ENCODE measurements around the gene NRBF2. TPM values are rescaled to one million over a fixed set of nuclear protein-coding genes. Genes with fewer than 3 reads are reported as not detected.
"Not testable (repeated sequence)": the region's sequence is repeated elsewhere in the genome, so short reads cannot be mapped to it uniquely, and the experiment has no call there.

Gene NRBF2
- total RNA-seq, 1 donor from 2014 or later: 29.1 TPM

GRCh38 chr10:63133821-63134557 is 861 bp downstream of the NRBF2 start:
- H3K36me3 Mint-ChIP-seq (ENCODE audit: low read depth): peaks cover 10% of the 10 kb centered on the region
- no peaks in the 10 kb centered on the region for H3K27me3 Mint-ChIP-seq
- peaks cover 8% of the 10 kb centered on the region for H3K9me3 Mint-ChIP-seq
- intact Hi-C loops (cut with micrococcal nuclease): loop anchor here (1.0 kb wide), 1 partner anchor 24 kb away; no protein-coding TSS in a partner anchor
- peak; percentile 66 for DNase-seq
- H3K27ac Mint-ChIP-seq: peak overlapping the region; percentile 96
- peak overlapping the region; percentile 95 for H3K4me3 Mint-ChIP-seq
- peaks cover 27% of the 10 kb centered on the region for H3K4me1 Mint-ChIP-seq

GRCh38 chr10:63137306-63137705 is 4.2 kb downstream of the NRBF2 start:
- Mint-ChIP-seq H3K27ac (no peak overlapping the region), H3K9me3 (peaks cover 6% of the 10 kb centered on the region), H3K27me3 (no peaks in the 10 kb centered on the region), H3K4me1 (peaks cover 36% of the 10 kb centered on the region), H3K4me3 (peak overlapping the region; percentile 19), H3K36me3 (ENCODE audit: low read depth) (peaks cover 23% of the 10 kb centered on the region)
- intact Hi-C loops (cut with micrococcal nuclease): no loop called here
- no peak for DNase-seq

- Mint-ChIP-seq H3K4me3 (no peak overlapping the region), H3K4me1 (peaks cover 31% of the 10 kb centered on the region), H3K36me3 (ENCODE audit: low read depth) (peaks cover 28% of the 10 kb centered on the region), H3K27me3 (no peaks in the 10 kb centered on the region), H3K9me3 (no peaks in the 10 kb centered on the region), H3K27ac (no peak overlapping the region)
- intact Hi-C loops (cut with micrococcal nuclease): no loop called here
- no peak for DNase-seq
Measured at GRCh38 chr10:63140077-63140476, 6.9 kb downstream of the NRBF2 start.

- no peaks in the 10 kb centered on the region for H3K27me3 Mint-ChIP-seq
- DNase-seq: no peak
- H3K27ac Mint-ChIP-seq: no peak overlapping the region
- H3K4me3 Mint-ChIP-seq: no peak overlapping the region
- peaks cover 27% of the 10 kb centered on the region for H3K4me1 Mint-ChIP-seq
- H3K9me3 Mint-ChIP-seq: no peaks in the 10 kb centered on the region
- H3K36me3 Mint-ChIP-seq (ENCODE audit: low read depth): peaks cover 30% of the 10 kb centered on the region
- intact Hi-C loops (cut with micrococcal nuclease): no loop called here
Measured at GRCh38 chr10:63142136-63142535, 9.0 kb downstream of the NRBF2 start.

GRCh38 chr10:63143987-63144386 is 10.9 kb downstream of the NRBF2 start:
- Mint-ChIP-seq H3K4me1 (peaks cover 29% of the 10 kb centered on the region), H3K27ac (no peak overlapping the region), H3K27me3 (no peaks in the 10 kb centered on the region), H3K4me3 (no peak overlapping the region), H3K9me3 (no peaks in the 10 kb centered on the region), H3K36me3 (ENCODE audit: low read depth) (peaks cover 37% of the 10 kb centered on the region)
- DNase-seq: no peak
- intact Hi-C loops (cut with micrococcal nuclease): no loop called here

GRCh38 chr10:63145782-63146181 is 12.7 kb downstream of the NRBF2 start:
- intact Hi-C loops (cut with micrococcal nuclease): no loop called here
- peaks cover 26% of the 10 kb centered on the region for H3K4me1 Mint-ChIP-seq
- H3K27me3 Mint-ChIP-seq: no peaks in the 10 kb centered on the region
- no peaks in the 10 kb centered on the region for H3K9me3 Mint-ChIP-seq
- no peak for DNase-seq
- H3K36me3 Mint-ChIP-seq (ENCODE audit: low read depth): peaks cover 36% of the 10 kb centered on the region
- H3K4me3 Mint-ChIP-seq: no peak overlapping the region
- no peak overlapping the region for H3K27ac Mint-ChIP-seq

- Mint-ChIP-seq H3K36me3 (ENCODE audit: low read depth) (peaks cover 37% of the 10 kb centered on the region), H3K27me3 (no peaks in the 10 kb centered on the region), H3K9me3 (no peaks in the 10 kb centered on the region), H3K4me1 (peaks cover 28% of the 10 kb centered on the region), H3K4me3 (no peak overlapping the region), H3K27ac (no peak overlapping the region)
- DNase-seq: no peak
- intact Hi-C loops (cut with micrococcal nuclease): no loop called here
Measured at GRCh38 chr10:63146503-63146902, 13.4 kb downstream of the NRBF2 start.

- Mint-ChIP-seq H3K4me1 (peaks cover 21% of the 10 kb centered on the region), H3K27me3 (no peaks in the 10 kb centered on the region), H3K27ac (no peak overlapping the region), H3K9me3 (no peaks in the 10 kb centered on the region), H3K36me3 (ENCODE audit: low read depth) (peaks cover 60% of the 10 kb centered on the region), H3K4me3 (no peak overlapping the region)
- DNase-seq: no peak
- intact Hi-C loops (cut with micrococcal nuclease): no loop called here
Measured at GRCh38 chr10:63150745-63151144, 17.6 kb downstream of the NRBF2 start.

- H3K4me3 Mint-ChIP-seq; H3K27me3 Mint-ChIP-seq; H3K27ac Mint-ChIP-seq; DNase-seq; intact Hi-C loops (cut with micrococcal nuclease); H3K9me3 Mint-ChIP-seq: not testable (repeated sequence)
- H3K4me1 Mint-ChIP-seq: peaks cover 13% of the 10 kb centered on the region
- H3K36me3 Mint-ChIP-seq (ENCODE audit: low read depth): peaks cover 41% of the 10 kb centered on the region
Measured at GRCh38 chr10:63153868-63154545, 20.9 kb downstream of the NRBF2 start.

- H3K4me3 Mint-ChIP-seq: no peak overlapping the region
- DNase-seq: no peak
- no peaks in the 10 kb centered on the region for H3K27me3 Mint-ChIP-seq
- intact Hi-C loops (cut with micrococcal nuclease): loop anchor here (5.0 kb wide), 1 partner anchor 72 kb away; no protein-coding TSS in a partner anchor
- H3K36me3 Mint-ChIP-seq (ENCODE audit: low read depth): peaks cover 38% of the 10 kb centered on the region
- H3K9me3 Mint-ChIP-seq: no peaks in the 10 kb centered on the region
- no peak overlapping the region for H3K27ac Mint-ChIP-seq
- peaks cover 16% of the 10 kb centered on the region for H3K4me1 Mint-ChIP-seq
Measured at GRCh38 chr10:63154546-63155387, 21.6 kb downstream of the NRBF2 start.

GRCh38 chr10:63155388-63156020 is 22.4 kb downstream of the NRBF2 start:
- peaks cover 37% of the 10 kb centered on the region for H3K36me3 Mint-ChIP-seq (ENCODE audit: low read depth)
- intact Hi-C loops (cut with micrococcal nuclease): loop anchor here (5.0 kb wide), 1 partner anchor 73 kb away; no protein-coding TSS in a partner anchor
- H3K27ac Mint-ChIP-seq: no peak overlapping the region
- no peak overlapping the region for H3K4me3 Mint-ChIP-seq
- H3K9me3 Mint-ChIP-seq: no peaks in the 10 kb centered on the region
- H3K27me3 Mint-ChIP-seq: no peaks in the 10 kb centered on the region
- H3K4me1 Mint-ChIP-seq: peaks cover 15% of the 10 kb centered on the region
- no peak for DNase-seq

- Mint-ChIP-seq H3K27me3 (no peaks in the 10 kb centered on the region), H3K36me3 (ENCODE audit: low read depth) (peaks cover 33% of the 10 kb centered on the region), H3K27ac (no peak overlapping the region), H3K9me3 (no peaks in the 10 kb centered on the region), H3K4me3 (no peak overlapping the region), H3K4me1 (peaks cover 13% of the 10 kb centered on the region)
- no peak for DNase-seq
- intact Hi-C loops (cut with micrococcal nuclease): loop anchor here (5.0 kb wide), 1 partner anchor 74 kb away; no protein-coding TSS in a partner anchor
Measured at GRCh38 chr10:63156236-63156635, 23.1 kb downstream of the NRBF2 start.

GRCh38 chr10:63157845-63158624 is 24.9 kb downstream of the NRBF2 start:
- H3K27ac Mint-ChIP-seq: no peak overlapping the region
- no peaks in the 10 kb centered on the region for H3K9me3 Mint-ChIP-seq
- DNase-seq: peak; percentile 84
- H3K27me3 Mint-ChIP-seq: no peaks in the 10 kb centered on the region
- peaks cover 24% of the 10 kb centered on the region for H3K36me3 Mint-ChIP-seq (ENCODE audit: low read depth)
- intact Hi-C loops (cut with micrococcal nuclease): loop anchor here (1.0 to 5.0 kb wide), 8 partner anchors 24 to 721 kb away; no protein-coding TSS in a partner anchor
- no peak overlapping the region for H3K4me3 Mint-ChIP-seq
- peaks cover 19% of the 10 kb centered on the region for H3K4me1 Mint-ChIP-seq
